ENCODE results near the gene CAMKMT.

GRCh38 chr2:44686561-44686960 lies 324.8 kb downstream of the CAMKMT start:
- no peak for TF ChIP-seq POLR2AphosphoS5 (IDR thresholded peaks at IDR 0.05)
- no peak for TF ChIP-seq CTCF (IDR thresholded peaks at IDR 0.05 in 8 of 11, conservative IDR thresholded peaks at IDR 0.05 in 3 of 11)
- TF ChIP-seq POLR2A (IDR thresholded peaks at IDR 0.05), result no peak

Data from spleen (tissue), 7 donors.